DMS 273 (cell line): Measurements from ENCODE around the gene PTGIR.
A peak's percentile ranks its signal among the peaks of the same experiment; 100 is the strongest.
"Not testable (repeated sequence)": the region's sequence is repeated elsewhere in the genome, so short reads cannot be mapped to it uniquely, and the experiment has no call there.

ENCODE experiments used
- DNase-seq: peaks from one replicate; lab custom pipeline; 2025; ENCODE audit not compliant: unreplicated experiment; lab: John Stamatoyannopoulos, UW

The PTGIR gene

GRCh38 chr19:46639358-46640182 lies 14.7 kb upstream of the PTGIR start:
- peak; percentile 45 for DNase-seq

GRCh38 chr19:46637224-46637623 lies 12.3 kb upstream of the PTGIR start:
- DNase-seq, result no peak

- DNase-seq, result no peak
These were observed 11.3 kb upstream of the PTGIR start, which contains the start of gene GNG8 for GRCh38 chr19:46635920-46636761. TSS of gene GNG8 (minus strand) at chr19:46636202. CDS start at chr19:46634682, 1,520 bp downstream.

GRCh38 chr19:46634656-46635218 lies 9.8 kb upstream of the PTGIR start:
- DNase-seq, result peak; percentile 52

GRCh38 chr19:46634045-46634655 lies 9.3 kb upstream of the PTGIR start:
- peak; percentile 71 for DNase-seq

GRCh38 chr19:46633130-46633529 lies 8.2 kb upstream of the PTGIR start:
- DNase-seq, result no peak

- DNase-seq, result no peak
These were observed 6.6 kb upstream of the PTGIR start for GRCh38 chr19:46631481-46631880.

GRCh38 chr19:46630586-46631205 lies 5.8 kb upstream of the PTGIR start:
- DNase-seq, result peak; percentile 67

GRCh38 chr19:46629546-46630025 lies 4.7 kb upstream of the PTGIR start:
- peak; percentile 70 for DNase-seq

GRCh38 chr19:46628970-46629369 lies 4.1 kb upstream of the PTGIR start:
- DNase-seq, result not testable (repeated sequence)

GRCh38 chr19:46626446-46626845 lies 1.6 kb upstream of the PTGIR start:
- DNase-seq, result no peak

GRCh38 chr19:46625731-46626130 lies 842 bp upstream of the PTGIR start:
- no peak for DNase-seq

GRCh38 chr19:46623915-46624502 lies 880 bp downstream of the PTGIR start:
- no peak for DNase-seq

GRCh38 chr19:46622118-46622446 lies 2.8 kb downstream of the PTGIR start:
- no peak for DNase-seq

GRCh38 chr19:46621191-46622117 lies 3.4 kb downstream of the PTGIR start:
- no peak for DNase-seq

GRCh38 chr19:46620716-46621115 lies 4.2 kb downstream of the PTGIR start:
- DNase-seq, result no peak

- DNase-seq, result no peak
These were observed 4.6 kb downstream of the PTGIR start for GRCh38 chr19:46620267-46620666.

- DNase-seq, result peak; percentile 51
These were observed 6.1 kb downstream of the PTGIR start for GRCh38 chr19:46618670-46619231.

GRCh38 chr19:46617601-46618000 lies 7.3 kb downstream of the PTGIR start:
- DNase-seq, result no peak
